GM12872 (cell line): ENCODE measurements around the gene TMEM273.
A peak's percentile ranks its signal among the peaks of the same experiment; 100 is the strongest.

Experiments used
- CTCF ChIP-seq: IDR thresholded peaks from 3 replicates; pipeline ENCODE4 v1.5.1; 2011; ENCODE audit warnings: low read depth, mild to moderate bottlenecking, low read length, moderate library complexity; ENCODE audit not compliant: insufficient read depth

The TMEM273 gene

GRCh38 chr10:49138361-49138891 lies 49.8 kb downstream of the TMEM273 start:
- no peak for TF ChIP-seq CTCF

DNA sequence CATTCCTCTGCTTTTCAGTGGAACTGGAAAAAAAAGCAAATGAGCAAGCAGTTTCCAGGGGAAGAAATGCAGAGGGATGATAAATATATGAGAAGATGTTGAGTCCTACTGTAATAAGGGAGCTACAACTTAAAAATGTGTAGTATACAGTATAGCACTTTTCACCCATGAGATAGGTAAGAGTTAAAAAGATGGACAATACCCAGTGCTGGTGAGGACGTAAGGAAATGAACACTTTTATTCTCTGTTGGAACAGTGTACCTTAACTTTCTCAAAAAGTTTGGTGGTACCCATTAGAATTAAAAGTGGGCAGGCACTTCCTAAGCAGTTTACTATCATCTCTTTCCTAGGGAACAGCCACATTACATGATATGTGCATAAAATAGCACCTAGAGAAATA lies 51.7 kb downstream of the TMEM273 start:
- no peak for TF ChIP-seq CTCF

GRCh38 chr10:49135575-49136313 lies 52.4 kb downstream of the TMEM273 start:
- TF ChIP-seq CTCF, result peak; percentile 19; the same call in 1 of the 3 replicates

DNA sequence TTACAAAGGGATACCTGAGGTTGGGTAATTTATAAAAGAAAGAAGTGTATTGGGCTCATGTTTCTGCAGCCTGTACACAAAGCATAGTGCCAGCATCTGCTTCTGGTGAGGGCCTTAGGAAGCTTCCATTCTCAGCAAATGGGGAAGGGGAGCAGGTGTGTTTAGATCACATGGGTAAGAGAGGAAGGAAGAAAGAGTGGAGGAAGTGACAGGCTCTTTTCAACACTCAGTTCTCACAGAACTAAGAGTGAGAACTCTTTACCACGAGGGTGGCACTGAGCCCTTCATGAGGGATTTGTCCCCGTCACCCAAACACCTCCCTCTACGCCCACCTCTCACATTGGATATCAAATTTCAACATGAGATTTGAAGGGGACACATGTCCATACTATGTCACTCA lies 53.9 kb downstream of the TMEM273 start:
- no peak for TF ChIP-seq CTCF

GRCh38 chr10:49133706-49134248 lies 54.4 kb downstream of the TMEM273 start, which contains the start of gene FAM170B:
Gene FAM170B, minus strand, starts transcription at chr10:49134021. Its CDS starts 103 bp downstream, at chr10:49133918.
- no peak for TF ChIP-seq CTCF

DNA sequence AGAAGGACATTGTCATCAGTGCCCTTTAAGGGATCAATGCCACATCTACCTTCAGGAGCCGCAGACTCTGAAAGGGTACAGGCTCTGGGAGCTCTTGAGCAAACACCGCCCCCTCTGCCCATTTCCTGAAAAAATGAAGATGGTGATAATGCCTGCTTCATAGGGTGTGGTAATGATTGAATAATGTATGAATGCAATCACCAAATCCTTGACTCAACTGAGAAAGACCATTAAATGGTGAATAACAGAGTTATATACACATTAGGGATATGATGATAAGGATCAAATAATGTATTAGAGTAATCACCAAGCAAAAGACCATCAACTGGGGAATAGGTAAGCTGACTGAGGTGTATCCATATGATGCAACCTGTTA lies 55.8 kb downstream of the TMEM273 start:
- no peak for TF ChIP-seq CTCF

- TF ChIP-seq CTCF, result no peak
These were observed 56.5 kb downstream of the TMEM273 start for GRCh38 chr10:49131507-49132361.
